ENCODE data around the gene GABRD.

GABRD gene

DNA sequence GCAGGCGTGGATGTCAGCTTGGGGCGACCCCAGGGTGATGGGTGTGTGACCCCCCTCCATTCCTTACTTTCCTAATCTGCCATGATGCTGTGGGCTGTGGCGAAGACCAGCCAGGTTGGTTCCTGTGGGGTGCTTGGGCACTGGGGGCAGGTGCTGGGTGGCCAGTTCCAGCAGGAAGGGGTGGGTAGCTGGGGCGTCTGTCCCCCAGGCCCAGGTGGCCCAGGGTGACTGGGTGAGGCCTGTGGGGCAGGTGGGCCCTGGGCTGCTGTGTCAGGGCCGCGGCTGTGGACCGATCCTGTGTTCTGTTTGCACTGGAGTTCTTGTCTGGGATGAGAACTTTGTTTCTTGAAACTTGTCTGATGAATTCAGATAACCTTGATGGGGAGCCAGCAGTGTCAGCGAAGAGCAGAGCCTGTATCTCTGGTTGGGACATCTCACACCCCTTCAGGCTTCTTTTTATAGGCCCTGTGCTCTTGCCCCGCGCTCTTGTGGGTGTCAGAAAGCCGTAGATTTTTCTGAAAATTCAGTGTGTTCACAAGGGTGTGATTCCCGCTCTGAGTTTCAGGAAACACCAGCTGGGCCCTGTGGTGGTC lies 34.7 kb downstream of the GABRD start:
- DNase-seq (ENCODE audit: low read depth) = no peak

DNA sequence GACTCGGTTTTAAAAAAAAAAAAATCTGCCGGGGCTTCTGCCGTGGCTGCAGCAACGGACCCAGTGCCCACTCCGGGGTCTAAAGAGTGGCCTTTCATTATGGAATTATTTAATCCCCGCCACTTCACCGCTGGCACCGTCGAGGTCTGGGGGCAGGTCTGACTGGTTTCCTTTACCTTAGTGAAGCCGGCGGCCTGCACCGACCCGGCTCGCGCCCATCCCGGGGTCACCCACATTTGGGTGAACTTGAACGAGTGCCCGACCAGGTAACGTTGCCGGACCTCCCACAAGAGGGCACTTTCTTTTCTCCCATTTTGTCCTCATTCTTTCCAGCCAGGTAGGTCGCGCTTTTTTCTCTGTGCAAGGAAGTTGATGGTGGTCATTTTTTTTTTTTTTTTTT lies 35.4 kb downstream of the GABRD start:
- DNase-seq (ENCODE audit: low read depth) = no peak

DNA sequence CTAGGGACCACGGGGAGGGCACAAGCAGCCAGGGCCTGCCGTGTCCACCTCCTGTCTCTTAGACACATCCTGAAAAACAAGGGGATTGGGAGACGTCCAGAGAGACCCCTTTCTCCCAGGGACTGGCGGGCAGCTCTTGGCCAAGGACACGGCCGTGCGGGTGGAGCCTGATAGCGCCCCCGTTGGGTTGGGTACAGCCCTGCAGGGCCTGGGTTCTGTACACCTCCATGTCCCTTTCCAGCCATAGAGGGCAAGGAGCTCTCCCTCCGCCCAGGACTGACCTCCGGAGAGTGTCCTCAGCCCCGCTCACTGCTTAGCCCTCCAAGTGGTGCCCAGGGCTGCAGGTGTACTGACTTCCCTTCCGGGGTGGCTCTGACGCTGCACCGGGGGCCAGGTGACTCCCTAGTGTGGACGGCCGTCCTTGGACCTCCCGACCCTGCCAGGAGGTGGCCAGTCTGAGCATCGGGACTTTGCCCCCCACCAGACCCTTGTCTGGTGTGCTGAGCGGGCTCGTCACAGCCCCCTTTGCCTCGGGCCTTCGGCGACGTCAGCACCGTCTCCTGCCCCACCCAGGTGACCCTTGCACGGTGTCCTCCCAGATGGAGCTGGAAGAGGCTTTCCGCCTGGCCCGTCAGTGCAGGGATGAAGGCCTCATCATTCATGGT lies 36.9 kb downstream of the GABRD start:
- no peak for DNase-seq (ENCODE audit: low read depth)

- DNase-seq (ENCODE audit: low read depth) = no peak
Observed at GRCh38 chr1:2056955-2057590, 37.9 kb downstream of the GABRD start.

GRCh38 chr1:2059290-2059953 lies 40.3 kb downstream of the GABRD start:
- no peak for DNase-seq (ENCODE audit: low read depth)

DNA sequence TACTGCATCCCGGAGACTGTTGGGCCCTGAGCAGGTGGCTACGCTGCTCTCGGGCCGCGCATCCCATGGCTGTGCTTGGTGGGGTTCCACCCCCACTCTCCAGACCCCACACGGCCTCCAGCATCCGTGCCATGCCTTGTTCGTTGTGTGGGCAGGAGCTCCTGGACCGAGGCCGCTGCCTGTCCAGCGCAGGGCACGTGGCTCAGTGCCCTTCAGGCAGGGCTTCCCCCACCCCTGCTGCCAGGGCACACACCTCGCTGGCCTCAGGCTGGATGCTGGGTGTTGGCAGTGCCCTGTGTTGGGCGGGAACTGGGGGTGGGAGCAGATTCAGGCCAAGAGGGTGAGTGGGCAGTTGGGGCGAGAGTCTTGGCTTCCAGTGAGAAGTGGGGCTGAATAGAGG lies 40.9 kb downstream of the GABRD start:
- no peak for DNase-seq (ENCODE audit: low read depth)

DNA sequence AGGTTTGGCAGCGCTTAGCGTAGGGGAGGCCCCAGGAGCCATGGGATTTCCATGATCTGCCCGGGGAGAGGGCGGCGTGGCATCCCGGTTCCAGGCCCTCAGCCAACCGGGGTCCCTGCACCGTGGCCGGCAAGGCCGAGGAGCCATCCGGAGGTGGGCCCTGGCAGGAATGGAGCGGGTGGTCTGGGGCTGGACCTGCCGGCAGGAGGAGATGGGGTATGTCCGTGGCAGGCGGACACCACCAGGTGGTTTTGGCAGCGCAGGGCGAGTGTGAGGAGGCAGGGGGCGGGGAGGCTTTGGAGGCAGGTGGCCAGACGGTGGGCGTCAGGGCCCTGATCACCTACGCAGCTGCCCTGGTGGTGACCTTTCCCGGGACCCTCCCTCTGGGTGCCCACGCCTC lies 41.4 kb downstream of the GABRD start:
- DNase-seq (ENCODE audit: low read depth) = no peak

GRCh38 chr1:2061065-2061778 lies 42.1 kb downstream of the GABRD start:
- DNase-seq (ENCODE audit: low read depth) = no peak

GRCh38 chr1:2065699-2066098 lies 46.6 kb downstream of the GABRD start:
- DNase-seq (ENCODE audit: low read depth) = no peak

GRCh38 chr1:2067393-2067792 lies 48.2 kb downstream of the GABRD start:
- no peak for DNase-seq (ENCODE audit: low read depth)

GRCh38 chr1:2067981-2068380 lies 48.8 kb downstream of the GABRD start:
- DNase-seq (ENCODE audit: low read depth) = no peak

DNA sequence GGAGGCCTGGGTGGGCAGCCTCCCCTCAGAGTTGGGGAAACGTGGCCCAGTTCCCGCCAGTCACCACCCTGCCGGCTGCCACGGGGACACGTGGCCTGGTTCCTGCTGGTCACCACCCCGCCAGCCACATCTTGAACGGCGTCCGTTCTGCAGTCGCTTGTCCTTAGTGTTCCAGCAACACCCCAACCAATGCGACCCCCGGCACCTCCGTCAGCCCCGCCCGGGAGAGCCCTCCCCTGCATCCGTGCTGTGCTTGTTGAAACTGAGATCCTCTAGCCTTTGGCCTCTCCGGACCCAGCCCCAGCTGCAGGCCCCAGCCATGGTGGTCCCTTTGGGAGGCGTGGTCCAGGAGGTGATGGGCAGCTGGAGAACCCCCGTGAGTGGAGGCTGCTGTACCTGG lies 49.8 kb downstream of the GABRD start:
- DNase-seq (ENCODE audit: low read depth) = no peak

DNA sequence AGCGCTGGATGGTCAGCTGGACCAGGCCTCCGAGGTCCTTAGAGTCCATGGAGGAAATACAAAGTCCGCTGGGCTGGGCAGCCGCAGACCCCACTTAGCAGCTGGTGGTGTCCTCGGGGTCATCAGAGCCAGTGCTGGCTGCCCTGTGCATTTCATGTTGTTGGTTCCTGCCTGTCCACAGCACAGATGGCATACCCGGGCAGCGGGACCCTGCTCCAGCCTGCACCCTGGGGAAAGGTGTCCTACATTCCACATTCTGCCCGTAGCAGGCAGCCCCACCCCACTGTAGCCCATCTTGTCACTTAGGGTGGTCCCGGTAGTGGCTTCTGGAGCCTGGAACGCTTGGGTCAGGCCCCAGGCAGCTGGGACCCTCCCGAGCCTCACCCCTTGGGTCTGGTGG lies 50.9 kb downstream of the GABRD start:
- no peak for DNase-seq (ENCODE audit: low read depth)

DNA sequence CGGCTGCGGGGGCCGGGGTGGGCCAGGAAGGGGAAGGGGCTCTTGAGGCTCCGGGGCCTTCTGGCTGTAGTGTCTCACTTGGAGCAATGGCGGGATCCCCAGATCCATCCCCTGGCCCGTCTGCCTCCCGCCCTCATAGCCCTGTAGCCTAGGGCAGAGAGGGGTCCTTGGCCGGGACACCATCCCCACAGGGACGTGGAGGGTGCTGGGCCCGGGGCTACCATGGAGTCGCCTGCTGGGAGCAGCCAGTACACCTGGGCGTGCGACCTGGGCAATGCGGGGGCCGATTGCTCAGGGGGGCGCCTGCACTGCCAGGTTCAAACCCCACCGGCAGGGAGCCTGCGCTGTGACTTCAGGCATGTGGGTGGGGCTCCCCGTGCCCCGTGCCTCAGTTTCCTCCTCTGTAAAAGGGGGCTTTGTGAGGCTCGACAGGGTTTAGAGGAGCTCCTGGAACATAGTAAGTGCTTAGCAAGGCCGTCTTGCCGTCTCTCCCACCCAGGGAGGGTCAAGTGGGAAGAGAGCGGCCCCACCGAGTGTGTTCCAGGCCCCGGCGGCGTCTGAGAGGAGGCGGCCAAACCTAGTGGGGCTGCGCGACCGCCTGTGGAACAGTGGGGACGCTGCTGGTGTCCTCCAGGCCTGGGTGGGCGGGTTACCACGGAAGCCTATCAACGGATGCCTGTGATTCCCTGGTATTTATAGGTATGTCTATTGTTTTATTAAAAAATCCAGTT lies 51.8 kb downstream of the GABRD start:
- DNase-seq (ENCODE audit: low read depth) = no peak

GRCh38 chr1:2072109-2072806 lies 53.1 kb downstream of the GABRD start:
- DNase-seq (ENCODE audit: low read depth) = no peak

DNA sequence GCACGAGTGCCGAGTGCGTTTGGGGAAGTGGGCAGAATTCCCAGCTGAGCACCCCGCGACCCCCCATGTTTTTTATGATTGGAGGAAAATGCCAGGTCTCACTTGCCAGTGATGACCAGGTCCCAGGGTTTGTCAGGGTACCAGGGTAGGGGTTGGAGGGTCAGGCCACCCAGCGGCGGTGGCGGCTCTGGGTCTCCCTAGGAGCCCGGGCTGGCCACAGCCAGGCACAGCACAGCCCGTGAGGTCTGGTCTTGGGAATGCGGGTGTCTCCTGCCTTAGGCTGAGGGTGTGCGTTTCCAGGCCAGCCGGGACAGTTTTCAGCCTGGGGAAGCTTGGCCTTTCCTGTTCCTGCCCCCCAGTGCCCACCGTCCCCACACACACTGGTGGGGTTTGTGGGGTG lies 53.7 kb downstream of the GABRD start:
- DNase-seq (ENCODE audit: low read depth) = no peak

GRCh38 chr1:2073382-2074230 lies 54.5 kb downstream of the GABRD start:
- DNase-seq (ENCODE audit: low read depth) = peak; percentile 12

GRCh38 chr1:2074396-2074795 lies 55.3 kb downstream of the GABRD start:
- DNase-seq (ENCODE audit: low read depth) = no peak

- DNase-seq (ENCODE audit: low read depth) = no peak
Observed at GRCh38 chr1:2074944-2075740, 56.0 kb downstream of the GABRD start.

Data from stromal cell of bone marrow (primary cell).